Transverse colon (tissue), 4 donors: Measurements from ENCODE around the gene FSD1.
A peak's percentile ranks its signal among the peaks of the same experiment; 100 is the strongest.

ENCODE experiments used
- POLR2A ChIP-seq: fragments of 450-650 bp; IDR thresholded peaks from one replicate; pipeline ENCODE4 v1.6.1; 2016; ENCODE audit warnings: antibody characterized with exemption, mild to moderate bottlenecking, moderate library complexity
- POLR2AphosphoS5 ChIP-seq, 3 donors: sonication (generic); formaldehyde crosslinking; IDR thresholded peaks; one replicate each; pipeline ENCODE4 v1.6.1; 2016; ENCODE audit warnings: antibody characterized with exemption in 3 of 3
- TF ChIP-seq, protein P1 (sequence below), 5 experiments: fragments of 200-600 bp in 3 of 5; fragments of 450-650 bp in 2 of 5; sonication (generic) in 3 of 5; IDR thresholded peaks; 1 replicate in 2 of 5; 2 replicates in 3 of 5; pipeline ENCODE4 v1.5.1; 2016 to 2017; ENCODE audit warnings: antibody characterized with exemption in 5 of 5, inconsistent platforms in 3 of 5, mild to moderate bottlenecking in 2 of 5, moderate library complexity in 1 of 5

DNA sequence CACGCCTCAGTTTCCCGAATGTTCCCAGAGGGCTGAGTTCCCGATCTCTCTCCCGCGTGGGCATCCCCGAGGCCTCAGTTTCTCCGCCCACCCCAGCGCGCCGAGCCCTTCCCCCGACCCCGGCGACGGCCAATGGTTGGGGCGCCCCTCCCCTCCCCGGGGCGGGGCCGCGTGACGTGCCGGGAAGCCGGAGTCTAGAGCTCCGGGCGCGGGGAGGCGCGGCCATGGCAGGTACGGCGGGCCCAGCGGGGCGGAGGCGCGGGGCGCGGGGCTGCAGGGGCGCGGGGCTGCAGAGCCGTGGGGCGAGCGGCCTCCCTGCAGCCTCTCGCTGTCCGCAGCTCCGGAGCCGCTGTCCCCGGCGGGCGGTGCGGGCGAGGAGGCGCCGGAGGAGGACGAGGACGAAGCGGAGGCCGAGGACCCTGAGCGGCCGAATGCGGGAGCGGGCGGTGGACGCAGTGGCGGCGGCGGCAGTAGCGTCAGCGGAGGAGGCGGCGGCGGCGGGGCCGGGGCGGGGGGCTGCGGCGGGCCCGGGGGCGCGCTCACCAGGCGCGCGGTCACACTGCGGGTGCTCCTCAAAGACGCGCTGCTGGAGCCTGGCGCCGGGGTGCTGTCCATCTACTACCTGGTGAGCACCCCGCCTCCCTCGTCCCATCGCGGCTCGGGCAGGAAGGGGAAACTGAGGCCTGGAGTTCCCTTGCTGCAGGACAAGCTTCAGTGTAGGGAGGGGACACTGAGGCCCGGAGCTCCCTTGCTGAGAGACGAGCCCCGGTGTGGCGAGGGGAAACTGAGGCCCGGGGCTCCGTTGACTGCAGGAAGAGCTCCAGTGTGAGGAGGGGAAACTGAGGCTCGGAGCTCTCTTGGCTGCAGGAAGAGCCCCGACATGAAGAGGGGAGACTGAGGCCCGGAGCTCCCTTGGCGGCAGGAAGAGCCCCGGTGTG, 39.2 kb downstream of the FSD1 start, which contains the start of gene MPND:
- TF ChIP-seq, protein P1, sequence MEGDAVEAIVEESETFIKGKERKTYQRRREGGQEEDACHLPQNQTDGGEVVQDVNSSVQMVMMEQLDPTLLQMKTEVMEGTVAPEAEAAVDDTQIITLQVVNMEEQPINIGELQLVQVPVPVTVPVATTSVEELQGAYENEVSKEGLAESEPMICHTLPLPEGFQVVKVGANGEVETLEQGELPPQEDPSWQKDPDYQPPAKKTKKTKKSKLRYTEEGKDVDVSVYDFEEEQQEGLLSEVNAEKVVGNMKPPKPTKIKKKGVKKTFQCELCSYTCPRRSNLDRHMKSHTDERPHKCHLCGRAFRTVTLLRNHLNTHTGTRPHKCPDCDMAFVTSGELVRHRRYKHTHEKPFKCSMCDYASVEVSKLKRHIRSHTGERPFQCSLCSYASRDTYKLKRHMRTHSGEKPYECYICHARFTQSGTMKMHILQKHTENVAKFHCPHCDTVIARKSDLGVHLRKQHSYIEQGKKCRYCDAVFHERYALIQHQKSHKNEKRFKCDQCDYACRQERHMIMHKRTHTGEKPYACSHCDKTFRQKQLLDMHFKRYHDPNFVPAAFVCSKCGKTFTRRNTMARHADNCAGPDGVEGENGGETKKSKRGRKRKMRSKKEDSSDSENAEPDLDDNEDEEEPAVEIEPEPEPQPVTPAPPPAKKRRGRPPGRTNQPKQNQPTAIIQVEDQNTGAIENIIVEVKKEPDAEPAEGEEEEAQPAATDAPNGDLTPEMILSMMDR (IDR thresholded peaks at IDR 0.05), result peak in 1 of 5 experiments; percentile 27
- peak; percentile 74 to 83 (median 77) for TF ChIP-seq POLR2AphosphoS5 (IDR thresholded peaks at IDR 0.05)
- TF ChIP-seq POLR2A, result no peak
